HG03469 (cell line): ENCODE data around the gene ADGRB2.

Experiments
- ATAC-seq: cut with Tn5 transposase; IDR thresholded peaks from one replicate; pipeline ENCODE4 v1.9.1; 2021; ENCODE audit warnings: mild to moderate bottlenecking, moderate library complexity, moderate number of reproducible peaks; ENCODE audit not compliant: unreplicated experiment

ADGRB2 gene

DNA sequence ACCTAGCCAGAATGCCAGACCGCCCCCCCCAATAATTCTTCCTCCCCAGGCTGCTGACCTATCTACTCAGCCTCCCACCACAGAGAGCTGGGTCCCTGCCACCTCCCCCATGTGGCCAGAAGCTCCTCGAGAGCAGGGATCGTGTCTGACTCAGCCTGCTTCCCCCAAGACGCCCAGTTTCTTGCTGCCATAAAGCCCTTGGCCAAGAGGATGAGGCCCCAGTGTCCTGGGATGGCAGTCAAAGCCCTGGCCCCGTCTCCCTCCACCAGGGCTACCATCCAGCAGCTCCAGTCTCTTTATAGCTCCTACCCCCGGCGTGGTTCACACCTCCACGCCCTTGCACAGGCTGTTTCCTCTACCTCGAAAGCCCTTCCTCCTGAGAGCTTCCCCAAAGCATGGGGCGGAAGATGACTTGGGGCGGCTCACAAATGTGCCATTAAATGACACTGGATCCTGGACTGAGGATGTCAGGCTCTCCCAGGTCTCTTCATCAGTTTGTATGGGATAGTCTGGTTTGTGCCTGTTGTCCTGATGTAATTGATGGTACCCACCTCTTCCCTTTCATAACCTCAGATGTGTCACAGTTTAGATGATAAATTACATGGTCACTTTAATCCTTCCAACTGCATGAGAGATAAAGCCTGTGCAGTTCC, 13.2 kb downstream of the ADGRB2 start:
- ATAC-seq = no peak

DNA sequence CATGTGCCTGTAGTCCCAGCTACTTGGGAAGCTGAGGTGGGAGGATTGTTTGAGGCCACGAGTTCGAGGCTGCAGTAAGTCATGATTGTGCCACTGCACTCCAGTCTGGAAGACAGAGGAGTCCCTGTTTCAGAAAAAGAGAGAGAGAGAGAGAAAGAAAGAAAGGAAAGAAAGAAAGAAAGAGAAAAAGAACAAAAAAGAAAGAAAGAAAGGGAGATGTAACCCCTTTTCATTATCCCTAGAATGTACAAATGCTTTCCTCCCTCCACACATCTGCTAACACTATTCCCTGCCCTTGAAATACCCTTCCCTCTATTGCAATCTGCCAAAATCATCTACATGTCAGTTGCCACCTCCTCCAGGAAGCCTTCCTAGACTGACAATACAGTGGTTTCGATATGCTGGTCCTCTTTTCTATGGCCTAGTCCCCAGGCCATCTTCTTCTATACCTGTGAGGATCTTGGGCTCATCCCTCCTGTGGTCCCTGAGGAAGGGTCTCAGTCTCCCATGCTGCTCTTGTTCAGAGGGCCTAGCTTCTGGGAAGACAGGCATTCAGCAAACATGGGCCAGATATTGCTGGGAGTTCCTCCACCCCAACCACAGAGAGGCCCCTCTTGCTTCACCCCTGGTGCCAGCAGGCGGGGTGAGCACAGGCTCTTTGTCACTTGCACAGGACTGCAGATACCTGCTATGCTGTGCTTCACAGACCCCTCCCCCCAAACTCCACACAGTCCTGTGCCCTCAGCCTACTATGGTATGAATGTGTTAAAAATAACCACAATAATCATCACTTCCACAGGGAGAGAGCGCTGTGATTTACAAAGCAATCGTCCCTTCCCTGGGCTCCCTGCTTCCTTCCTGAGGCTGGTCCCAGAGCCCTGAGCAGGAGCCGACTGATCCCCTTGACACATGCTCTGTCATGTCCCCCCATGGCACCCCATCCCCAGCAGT, 14.1 kb downstream of the ADGRB2 start:
- no peak for ATAC-seq

DNA sequence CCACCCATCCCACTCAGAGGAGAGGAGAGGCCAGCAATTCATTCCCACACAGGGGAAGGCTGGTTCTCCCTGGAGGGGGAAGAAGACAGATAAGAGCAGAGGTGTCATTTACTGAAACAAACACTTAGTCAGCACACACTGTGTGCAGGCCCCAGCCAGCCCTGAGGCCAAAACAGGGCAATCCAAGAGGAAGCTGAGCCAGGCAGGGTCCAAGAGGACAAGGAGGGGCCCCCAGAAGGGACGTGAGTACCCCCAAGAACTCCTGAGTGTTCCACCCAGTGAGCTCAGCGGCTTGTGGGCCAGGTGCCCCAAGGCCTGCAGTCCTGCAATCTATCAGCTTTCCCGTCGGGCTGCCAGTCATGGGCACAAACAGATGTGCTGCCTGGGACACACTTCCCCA, 15.8 kb downstream of the ADGRB2 start:
- no peak for ATAC-seq

DNA sequence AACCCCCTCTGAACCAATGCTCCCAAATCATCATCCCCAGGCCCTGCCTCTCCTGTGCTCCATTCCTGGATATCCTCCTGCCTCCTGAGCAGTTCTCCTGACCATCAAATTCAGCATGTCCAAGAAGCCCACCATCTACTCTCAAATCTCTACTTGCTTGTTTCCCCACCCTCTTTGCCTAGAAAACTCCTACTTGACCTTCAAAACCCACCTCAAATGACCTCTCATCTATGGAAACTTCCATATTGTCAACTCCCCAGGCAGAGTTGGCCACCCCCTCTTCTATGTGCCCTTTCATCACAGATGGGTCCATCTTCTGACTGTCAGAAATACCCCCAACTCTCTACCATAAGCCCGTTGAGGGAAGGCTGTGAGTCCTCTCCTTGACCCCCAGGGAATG, 16.8 kb downstream of the ADGRB2 start:
- no peak for ATAC-seq

DNA sequence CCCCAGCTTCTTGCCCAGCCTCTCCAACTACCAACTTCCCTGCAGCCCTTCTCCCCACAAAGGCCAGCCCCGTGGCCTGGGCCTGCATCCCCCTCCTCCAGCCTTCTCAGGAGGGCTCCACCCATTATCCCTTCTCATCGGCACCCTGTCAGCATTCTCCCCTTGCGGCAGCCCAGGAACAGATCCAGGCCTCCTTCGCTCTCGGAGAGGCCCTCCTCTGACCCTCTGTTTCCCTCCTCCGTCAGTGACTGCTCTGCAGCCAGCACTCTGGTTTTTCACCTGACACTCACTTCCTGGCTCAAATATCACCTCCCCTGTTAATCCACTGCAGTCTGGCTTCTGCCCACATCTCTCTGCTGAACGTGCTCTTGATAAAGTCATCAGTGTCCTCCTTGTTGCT, 17.5 kb downstream of the ADGRB2 start:
- no peak for ATAC-seq

DNA sequence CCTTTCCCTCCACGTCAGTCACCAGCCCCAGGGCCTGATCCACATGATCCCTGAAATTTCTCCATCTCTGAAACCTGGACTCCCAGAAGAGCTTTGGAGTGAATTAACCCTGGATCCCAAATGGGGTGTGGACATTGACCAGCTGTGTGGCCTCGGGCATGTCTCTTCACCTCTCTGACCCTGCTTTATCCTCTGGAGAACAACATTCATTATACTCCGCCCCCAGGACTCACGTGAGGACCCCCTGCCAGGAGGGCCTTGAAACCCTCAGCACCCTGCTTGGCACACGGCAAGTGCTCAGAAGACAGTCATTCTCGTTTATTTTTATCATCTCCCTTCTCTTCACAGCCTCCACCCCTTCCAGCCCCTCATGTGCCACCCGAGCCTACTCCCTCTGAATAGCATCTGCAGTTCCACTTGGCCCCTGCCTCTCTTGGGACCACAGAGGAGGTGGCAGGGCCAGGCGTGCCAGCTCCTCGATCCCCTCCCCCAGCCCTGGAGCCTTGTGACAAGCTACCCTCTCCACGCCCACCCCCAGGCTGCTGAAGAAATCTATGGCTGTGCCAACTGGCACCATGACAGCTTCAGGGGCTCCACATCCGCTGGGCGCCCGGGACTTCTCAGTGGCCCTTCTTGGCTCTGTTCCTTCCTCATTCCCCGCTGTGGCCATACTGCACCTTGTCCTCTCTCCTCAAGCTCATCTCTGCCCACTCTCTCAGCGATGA, 18.0 kb downstream of the ADGRB2 start:
- no peak for ATAC-seq

DNA sequence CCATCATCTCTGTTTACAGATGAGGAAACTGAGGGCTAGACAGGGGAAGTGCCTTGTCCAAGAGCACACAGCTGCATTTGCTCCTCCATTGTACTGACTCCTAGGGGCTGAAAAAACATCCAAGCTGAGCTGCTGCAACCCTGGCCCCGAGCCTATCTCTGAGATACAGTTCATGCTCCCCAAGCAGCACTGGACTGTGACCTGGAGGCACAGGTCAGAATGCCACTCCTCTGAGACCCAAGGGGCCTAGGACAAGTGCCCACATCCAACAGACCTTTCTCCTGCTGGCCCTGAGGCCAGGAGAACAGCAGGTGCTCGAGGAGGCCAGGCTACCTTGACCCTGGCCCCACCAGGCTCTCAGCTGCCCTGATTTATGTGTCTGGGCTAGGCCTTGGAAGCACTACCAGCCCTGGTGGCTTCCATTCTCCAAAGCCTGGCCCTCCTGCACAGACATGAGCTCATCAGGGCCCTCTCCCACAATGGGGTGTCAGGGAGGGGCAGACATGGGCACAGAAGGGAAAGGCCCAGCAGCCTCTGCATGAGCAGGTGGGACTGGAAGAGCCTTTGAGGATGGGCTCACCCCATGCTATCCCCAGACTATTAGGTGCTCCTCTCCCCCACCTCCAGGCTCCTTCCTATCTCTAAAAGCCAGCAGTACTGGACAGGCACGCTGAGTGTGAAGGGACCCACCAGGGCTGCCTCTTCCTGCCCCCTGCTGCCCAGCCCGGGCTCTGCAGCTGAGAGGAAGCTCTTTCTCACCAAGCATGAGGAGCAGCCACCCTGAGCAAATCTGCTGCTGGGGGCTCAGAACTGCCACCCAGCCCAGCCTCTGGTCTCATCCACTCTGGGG, 18.8 kb downstream of the ADGRB2 start:
- no peak for ATAC-seq

DNA sequence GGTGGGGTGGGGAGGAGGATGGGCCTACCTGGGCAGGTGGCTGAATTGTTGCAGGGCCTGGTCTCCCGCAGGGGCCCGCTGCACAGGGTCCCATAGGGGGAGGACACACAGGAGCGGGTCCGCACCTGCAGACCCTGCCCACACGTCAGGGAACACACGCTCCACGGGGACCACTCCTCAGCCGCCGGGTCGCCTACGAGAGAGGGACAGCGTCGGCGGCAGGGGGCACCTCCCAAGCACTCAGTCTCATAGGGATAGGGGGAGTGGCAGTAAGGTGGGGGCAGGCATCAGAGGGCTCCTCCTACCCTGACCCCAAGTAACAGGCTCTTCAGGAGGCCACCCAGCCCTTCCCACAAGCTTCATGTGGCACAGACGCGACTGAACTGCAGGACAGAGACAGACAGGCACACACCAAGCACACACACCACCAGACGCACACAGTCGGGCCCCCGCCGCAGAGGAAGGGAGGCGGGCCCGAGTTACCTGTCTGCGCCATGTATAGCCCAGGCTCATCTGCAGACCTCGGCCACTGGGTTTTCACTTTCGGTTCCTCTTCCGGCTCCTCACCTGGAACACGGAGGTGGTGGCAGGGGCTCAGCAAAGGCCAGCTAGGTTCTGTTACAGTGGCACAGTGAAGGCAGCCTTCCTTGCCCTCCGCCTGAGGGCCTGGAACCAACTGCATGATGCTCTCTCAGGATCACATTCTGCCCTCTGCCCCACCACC, 19.8 kb downstream of the ADGRB2 start:
- ATAC-seq = no peak

DNA sequence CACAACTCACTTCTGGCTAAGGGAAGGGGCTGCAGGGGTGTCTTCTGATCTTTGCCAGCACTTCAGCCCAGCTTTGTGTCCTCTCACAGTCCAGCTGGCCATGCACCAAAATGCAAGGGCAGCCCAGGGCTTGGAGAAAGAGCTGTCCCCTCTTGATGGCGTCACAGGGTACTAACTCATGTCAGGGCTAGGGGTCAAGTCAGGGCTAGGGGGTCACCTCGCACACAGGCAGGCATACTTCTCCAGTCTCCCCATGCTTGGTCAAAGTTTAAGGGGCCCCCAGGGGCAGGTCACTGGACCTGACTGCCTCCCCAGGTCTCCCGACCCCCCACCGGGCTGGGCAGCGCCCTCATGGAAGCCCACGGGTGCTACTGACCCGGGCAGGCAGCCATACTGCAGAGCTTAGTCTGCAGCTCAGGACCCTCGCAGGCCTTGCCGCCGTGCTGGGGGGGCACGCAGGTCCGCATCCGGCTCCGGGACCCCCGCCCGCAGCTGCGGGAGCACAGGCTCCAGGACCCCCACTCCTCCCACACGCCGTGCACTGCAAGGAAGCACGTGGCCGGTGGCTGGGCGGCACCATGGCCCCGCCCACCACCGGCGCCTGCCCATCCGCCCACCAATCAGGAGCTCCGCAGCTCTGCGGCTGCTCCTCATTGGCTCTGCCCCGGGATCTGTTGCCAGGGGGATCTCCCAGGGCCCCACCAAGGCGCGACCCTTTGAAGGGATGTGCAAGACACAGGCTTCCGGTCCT, 21.5 kb downstream of the ADGRB2 start:
- ATAC-seq = no peak

DNA sequence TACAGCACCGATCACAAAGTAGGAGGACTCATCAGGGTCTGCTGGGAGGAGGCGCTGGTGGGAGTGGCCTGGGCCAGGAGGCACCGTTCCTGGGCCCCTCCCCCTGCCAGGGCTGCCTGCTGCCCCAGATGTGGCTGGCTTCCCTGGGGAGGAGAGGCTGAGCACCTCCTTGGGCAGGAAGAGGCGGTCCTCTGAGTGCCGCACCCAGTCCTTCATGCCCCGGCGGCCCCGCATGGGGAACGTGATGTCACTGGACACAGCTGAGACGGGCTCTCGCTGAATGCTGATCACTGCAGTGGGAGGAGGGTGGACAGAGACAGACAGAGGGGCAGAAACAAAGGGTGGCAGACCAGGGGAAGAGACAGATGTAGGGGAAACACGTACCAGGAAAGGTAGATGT, 24.8 kb downstream of the ADGRB2 start:
- no peak for ATAC-seq

DNA sequence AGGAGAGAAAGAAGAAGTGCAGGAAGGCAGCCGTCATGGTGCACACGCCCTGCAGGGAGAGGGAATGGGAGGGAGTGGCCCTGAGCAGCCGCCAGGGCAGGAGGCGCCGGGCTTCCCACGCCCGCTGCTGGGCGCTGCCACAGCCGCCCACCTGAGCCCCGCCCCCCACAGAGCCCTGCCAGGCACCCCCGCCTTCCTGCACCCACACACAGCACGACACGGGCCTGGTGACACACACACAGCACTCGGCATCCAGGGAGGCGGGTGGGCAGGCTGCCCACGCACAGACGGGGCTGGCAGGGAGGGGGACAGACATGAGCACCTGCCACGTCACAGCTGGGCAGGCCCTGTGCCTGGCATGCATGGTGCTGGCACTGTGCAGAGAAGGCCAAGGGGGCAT, 27.5 kb downstream of the ADGRB2 start:
- no peak for ATAC-seq

DNA sequence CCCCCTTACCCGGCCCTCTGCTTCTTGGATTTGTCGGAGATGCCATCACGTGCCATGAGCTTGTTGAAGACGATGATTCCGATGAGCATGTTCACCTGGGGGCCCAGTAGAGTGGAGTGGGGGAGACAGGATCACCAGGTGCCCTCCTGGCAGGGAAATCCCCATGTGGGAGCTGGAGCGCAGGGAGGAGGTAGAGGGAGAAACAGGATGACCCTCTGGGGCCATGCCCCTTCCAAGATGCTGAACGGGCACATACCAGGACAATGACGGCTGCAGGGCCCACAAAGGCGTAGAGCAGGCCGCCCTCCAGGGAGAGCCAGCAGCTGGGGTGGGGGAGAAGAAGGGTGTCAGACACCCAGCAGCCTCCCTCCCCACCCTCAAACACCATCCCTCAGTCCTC, 28.6 kb downstream of the ADGRB2 start:
- no peak for ATAC-seq

DNA sequence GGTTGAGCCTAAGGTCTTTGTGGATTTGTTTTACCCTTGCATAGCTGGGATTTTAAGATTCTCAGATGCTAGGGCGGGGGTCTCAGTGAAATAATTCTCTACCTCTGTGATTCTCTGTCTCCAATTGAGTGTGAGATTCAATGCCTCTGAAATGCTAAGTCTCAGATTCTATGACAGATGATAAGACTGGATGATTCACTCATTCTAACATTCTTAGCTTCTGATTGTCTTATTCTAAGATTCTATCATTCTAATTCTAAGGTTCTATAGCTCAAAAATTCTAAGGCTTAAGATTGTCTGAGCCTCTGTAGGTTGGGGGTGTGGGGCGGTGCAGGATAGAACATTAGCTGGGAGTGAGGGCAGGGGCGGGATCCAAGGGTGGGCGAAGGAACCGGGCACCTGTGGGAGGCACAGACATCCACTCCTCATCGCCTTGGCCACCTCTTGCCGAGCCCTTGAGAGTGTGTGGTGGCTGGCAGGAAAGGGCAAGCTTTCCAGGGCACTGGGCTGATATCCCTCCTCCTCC, 29.5 kb downstream of the ADGRB2 start:
- no peak for ATAC-seq

DNA sequence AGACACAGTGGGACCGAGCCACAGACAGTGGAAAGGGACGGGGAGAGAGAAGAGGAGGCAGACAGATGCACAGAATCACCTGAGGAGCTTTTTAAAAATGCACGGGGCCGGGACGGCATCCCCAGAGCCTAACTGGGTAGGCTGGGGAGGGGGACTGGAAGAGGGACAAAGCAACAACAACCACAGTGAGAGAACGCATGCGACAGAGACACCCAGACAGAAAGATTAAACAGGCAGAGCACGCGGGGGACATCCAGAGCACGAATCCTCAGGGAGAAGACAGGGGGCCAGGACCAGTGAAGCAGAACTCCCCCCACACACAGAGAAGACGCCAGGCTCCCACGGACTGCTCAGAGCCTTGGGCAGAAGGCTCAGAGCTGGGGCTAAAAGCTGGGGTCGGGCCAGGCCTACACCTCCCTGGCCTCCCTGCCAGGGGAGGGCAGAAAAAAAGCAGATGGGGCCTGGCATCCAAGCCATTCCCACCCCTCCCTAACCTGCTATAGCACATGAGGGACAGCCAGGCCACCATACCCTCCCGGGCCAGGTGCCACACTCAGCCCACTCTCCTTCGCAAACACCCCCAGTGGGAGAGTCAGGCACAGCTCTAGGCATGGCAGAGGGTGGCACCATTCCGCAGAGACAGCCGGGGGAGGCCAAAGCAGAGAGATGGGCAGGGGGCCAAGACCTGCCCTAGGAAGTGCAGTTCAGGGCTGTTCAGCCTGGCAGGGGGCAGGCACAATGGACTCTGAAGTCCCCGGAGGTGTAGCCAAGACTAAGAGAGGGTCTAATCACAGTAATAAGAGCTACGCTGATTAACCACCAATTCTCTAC, 30.5 kb downstream of the ADGRB2 start:
- no peak for ATAC-seq

DNA sequence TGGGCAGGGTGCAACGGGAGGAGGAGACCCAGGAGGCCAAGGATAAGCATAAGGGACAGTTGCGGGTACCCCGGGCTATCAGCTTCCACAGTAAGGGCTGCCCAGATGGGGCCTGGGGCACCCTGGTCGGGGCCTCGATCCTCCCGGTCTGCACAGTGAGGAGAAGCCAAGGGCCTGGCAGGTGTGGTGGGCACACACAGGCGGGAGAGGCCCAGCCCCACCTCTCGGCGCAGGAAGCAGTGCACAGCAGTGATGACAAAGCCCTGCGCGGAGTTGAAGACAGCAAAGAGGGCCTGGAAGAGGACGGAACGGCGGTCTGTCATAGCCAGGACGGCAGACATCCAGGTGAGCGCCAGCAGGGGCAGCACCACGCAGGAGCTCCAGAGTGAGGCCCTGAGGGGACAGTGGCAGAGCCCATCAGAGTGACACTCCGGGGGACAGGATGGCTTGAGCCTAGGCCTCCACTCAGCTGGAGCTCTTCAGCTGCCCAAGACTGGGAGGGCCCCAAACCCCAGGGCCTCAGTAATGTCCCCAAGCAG, 31.3 kb downstream of the ADGRB2 start:
- ATAC-seq = no peak

DNA sequence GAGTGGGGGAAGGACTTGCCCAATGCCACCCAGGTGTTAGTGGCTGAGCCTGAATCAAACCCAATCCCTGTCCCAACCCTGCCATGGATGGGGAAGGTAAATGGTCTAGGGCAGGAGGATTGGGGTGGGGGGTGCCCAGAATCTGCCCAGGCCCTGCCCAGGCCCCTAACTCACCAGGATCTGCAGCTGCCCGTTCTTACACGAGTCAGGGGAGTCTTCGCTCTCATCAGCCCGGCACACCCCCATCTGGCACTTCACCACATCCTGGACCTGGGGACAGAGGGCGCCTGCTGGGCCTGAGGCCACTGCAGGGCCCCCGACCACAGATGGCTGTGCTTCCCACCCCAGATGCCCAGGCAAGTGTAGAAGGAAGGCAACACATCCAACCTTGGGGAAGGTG, 31.8 kb downstream of the ADGRB2 start:
- ATAC-seq = no peak

DNA sequence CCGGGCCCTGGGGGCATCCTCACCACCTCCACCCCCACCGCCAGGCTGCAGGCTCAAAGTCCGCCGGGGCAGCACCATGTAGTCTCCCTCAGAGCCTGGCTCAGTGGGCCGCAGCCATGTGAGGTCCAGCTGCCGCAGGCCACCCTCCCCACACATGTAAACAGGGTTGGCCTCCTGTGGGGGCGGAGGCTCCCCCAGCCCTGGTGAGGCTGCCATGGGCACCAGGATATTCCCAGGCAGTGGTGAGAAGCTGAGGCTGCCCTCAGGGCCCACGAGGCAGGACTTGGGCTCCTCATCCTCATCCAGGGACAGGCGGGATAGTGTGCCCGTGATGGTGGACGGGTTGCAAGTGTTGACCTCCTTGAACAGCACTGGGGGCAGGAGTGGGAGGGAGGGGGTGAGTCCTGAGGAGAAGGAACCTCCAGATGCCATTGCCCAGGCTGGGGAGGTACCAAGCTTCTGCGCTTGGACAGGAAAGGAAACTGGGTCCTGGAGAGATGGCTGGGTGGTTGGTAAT, 33.0 kb downstream of the ADGRB2 start:
- ATAC-seq = no peak
